ENCODE data around the gene NTM.
"Not testable (repeated sequence)": the region's sequence is repeated elsewhere in the genome, so short reads cannot be mapped to it uniquely, and the experiment has no call there.

Gene NTM

DNA sequence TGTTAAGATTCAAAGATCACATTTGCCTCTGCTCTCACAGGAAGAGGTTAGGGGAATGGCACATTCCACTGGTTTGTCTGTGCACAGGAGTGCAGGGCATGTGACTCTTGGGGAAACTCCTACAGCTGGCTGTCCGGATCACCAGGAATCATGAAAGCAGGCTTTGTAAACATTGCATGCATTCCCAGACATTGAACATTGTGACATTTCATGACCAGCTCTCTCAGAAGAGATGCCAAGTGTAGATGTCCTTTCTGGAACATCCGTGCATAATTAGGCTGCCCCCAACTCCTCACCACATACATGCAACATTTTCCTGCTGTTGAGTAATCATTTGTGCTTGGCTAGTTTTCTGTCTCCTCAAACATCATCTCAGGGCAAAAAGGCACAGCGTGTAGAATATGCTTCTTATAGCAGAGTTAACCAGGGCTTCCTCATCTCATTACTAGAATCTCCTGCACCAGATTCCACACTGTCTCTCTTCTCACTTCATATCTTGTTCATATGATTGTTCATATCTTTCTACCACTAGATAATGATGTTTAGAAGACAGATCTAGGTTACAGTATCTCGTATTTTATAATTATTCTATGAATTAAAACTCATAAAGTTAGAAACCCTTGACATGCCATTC lies 694.7 kb downstream of the NTM start:
- DNase-seq = no peak

DNA sequence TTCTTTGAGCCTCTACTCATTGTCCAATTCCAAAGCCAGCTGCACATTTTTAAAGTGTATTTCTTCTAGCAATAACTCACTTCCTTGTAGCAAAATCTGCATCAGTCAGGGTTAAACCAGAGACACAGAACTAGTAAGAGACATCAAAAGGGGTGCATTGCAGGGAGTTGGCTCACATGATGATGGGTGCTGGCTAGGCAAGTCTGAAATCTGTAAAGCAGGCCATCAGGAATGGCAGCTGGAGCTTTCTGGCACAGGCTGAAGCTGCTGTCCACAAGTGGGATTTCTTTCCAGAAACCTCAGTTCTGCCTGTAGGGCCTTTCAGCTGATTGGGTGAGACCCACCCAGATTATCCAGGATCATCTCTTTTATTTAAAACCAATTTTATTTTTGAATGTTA lies 698.1 kb downstream of the NTM start:
- no peak for DNase-seq

DNA sequence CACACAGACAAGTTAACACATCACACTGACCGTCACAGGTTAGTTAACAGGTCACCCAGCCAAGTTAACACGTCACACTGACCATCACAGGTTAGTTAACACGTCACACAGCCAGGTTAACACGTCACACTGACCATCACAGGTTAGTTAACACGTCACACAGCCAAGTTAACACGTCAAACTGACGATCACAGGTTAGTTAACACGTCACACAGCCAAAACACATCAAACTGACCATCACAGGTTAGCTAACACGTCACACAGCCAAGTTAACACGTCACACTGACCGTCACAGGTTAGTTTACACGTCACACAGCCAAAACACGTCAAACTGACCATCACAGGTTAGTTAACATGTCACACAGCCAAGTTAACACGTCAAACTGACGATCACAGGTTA lies 699.2 kb downstream of the NTM start:
- DNase-seq = not testable (repeated sequence)

DNA sequence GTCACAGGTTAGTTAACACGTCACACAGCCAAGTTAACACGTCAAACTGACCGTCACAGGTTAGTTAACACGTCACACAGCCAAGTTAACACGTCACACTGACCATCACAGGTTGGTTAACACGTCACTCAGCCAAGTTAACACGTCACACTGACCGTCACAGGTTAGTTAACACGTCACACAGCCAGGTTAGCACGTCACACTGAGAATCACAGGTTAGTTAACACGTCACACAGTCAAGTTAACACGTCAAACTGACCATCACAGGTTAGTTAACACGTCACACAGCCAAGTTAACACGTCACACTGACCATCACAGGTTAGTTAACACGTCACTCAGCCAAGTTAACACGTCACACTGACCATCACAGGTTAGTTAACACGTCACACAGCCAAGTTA lies 700.5 kb downstream of the NTM start:
- DNase-seq = not testable (repeated sequence)

DNA sequence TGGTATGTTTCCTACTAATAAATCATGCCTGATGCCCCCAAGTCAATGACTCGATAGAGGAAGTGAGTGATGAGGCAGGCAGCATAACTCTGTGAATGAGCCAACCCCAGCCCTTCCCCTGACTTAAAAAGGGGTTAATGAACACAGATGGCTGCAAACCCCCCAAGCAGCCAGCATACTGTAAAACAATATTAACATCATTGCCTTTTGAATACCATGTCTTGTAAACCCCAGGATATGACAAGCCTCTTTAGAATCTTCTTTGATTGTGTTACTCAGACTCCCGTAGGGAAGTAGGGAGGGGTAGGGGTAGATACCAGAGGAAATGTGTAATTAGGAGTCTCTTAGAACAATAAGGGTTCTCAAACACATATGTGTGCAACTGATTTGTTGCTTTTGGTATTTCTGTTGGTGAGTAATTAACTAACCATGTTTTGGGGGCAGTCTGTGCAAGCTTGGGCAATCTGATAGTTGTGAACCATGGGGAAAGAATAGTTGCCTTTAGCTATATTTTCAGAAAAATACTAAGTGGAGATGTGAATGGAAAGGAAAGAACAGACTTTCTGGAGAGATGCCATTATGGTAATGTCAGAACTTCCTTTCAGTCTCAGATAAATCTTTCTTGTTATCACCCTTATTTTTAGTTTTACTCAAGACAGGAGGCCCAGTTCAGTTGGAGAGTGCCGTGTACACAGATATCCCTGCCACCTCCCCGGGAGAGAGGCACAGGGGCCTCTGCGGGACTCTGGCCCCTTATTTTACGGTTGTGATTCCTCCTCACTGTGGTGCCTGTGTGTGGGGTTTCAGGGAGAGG lies 701.8 kb downstream of the NTM start:
- no peak for DNase-seq

DNA sequence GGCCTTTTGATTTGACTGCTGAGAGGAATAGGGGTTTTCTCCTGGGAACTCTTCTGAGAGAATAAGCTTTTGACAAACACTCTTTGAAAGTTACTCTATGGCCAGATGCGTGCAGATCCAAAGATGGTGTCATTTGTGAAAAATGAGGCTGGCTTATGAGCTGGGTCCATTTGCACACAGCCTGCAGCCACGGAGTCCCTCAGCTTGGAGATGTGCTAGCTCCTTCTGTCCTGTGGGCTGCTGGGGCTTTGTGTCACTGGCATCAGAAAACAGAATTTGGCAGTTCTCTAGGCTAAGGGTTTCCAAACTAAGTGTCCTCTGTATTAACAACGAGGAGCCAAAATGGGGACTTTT lies 702.4 kb downstream of the NTM start:
- no peak for DNase-seq

DNA sequence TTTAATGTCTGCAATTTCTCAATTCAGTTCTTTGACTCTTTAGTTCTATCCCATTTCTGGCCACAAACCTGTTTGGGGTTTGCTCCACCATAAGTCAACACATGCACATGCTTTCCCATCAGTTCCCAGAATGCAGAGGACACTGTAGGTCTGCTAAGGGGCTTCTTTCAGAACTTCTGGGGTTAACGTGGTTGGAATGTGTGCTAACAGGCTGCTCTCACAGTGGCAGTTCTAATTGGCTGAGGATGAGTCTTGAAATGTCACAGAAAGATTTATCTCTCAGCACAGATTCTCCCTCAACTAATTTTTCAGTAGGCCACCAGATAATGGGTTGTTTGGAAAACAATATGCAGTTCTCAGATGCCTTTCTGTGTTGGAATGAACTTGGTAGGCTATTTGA lies 703.4 kb downstream of the NTM start:
- no peak for DNase-seq

DNA sequence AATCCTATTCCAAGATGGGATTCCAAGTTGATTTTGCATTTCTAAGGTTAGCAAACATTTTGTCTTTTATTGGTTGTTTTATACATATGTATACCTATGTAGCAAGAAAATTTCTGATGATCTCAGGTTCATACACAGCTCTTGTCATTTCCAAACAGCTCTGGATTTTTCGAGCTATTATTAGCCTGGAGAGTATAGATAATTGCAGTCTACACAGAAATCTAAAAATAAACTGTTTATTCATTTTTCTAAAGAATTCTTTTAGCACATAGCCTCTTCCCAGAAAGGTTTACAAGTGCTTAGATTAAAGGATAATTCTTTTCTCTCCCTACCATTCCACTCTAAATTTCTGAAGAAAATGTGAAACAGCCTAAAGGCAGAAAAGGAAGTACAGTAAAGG lies 705.0 kb downstream of the NTM start:
- no peak for DNase-seq

DNA sequence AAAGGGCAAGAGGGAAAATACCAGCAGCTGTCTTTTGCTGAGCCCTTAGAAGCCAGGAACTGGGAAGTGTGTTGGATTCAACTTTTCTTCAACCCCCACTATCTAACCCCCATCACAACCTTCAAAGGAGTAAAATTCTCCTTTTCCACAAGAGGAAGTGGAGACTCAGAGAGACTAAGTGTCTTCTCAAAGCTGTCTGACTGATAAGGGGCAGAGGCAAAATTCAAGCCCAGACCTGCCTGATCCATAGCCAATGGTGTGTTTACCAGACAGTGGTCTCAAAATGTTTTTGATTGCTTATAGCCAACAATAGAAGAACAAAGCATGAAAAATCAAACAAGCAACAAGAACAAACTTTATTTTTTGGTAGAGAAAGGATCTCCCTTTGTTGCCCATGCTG lies 707.0 kb downstream of the NTM start:
- DNase-seq = no peak

DNA sequence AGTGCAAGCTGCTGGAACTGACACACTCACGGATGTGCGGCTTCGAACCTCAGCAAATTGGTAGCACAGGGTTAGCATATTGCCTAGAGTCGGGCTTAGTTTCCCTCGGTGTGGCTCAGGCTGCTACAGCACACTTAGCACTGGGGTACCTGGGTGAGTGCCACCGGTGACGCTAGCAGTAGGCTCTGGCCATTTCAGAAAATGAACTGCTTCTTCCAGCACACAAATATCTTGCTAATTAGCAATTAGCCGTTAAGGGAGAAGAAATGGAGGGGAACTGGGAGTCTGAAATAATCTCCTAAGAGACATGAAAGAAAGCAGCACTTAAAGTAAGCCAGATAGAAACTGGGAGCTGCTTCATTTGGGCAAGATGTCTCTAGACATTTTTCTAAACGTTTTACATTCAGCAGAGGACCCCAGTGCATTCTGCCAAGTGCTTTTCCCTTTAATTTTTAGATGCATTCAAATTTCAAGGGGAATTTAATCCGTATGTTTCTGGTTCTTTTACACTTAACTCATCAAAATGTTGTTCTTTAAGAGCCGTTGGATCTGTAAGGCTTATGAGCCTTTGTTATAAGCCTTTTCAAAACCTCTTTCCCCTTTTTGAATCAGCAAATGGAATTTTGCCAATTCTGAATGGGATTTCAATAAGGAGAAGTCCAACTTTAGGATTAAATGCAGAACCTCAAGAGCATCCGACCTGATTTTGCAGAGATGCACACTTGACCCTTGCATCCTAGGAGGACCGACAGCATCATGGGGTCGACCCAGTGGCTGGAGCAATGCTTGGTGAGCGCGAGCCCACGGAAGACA lies 708.1 kb downstream of the NTM start:
- no peak for DNase-seq

DNA sequence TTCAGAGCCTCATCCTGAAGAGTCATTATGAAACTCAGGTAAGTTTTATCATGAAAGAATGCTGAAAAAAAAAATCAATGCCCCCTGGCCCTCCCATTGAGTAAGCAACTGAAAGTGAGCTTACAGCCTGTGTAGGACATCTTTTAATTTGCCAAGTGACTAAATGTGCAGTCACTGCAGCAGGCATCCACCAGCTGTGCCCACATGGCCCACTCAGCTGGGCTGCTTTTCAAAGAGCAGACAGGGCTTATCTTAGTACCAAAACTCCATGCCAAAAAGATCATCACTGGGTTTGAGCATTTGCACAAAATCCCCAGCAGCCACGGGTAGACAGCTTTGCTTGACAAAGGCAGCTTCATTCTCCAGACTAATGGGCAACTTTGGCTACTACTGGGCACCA lies 709.7 kb downstream of the NTM start:
- DNase-seq = no peak

DNA sequence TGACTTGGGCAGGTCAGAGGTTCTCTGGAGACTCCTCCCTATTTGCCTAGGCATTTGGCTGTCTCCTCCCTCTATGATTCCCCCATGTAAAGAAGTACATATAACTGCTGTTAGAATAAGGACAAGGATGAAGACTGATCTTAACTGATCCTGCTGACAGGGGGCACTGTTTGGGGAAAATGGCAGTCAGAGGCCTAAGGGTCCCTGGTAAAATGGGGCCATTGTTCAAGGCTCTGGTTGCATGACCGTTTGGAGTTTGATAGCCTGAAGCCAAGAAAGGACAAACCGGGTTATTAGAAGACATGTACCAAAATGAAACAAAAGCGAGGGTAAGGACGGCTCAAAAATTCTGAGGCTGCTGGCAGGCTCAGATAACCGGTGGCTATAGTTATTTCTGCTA lies 712.2 kb downstream of the NTM start:
- DNase-seq = no peak

DNA sequence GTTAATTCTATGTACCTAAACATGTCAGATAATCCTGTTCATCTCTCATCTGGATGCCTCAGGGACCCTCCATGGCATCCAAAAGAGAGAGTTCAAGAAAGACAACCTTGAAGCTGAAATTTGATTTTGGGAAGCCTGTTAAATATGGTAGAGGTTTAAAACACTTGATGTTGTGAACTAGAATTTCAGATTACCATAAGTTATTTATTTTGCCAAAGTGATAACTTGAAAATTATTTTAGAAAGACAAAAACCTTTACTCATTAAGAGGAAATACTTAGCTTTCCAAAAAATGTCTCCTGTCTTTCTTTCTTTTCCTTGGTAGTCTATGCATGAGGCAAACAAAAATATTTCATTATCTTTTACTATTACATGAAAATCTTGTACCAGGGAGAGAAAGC lies 714.0 kb downstream of the NTM start:
- no peak for DNase-seq

DNA sequence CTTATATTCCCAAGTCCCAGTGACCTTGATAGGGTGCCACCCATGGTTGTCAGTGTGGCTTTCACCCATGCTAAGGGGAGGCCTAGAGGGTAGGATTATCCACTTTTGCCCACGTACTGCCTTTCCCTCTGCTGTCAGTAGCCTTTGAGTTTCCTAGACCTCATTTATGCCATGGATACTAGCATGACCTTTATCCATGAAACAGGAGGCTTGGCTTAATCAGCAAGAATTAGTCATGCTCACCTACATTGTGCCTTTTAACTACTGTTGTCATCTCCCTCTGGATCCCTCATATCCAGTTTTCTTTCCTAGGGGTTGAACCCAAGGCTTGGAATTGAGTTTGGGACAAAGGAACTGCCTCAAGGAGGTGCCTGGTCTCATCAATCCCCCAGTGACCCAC lies 716.7 kb downstream of the NTM start:
- DNase-seq = no peak

DNA sequence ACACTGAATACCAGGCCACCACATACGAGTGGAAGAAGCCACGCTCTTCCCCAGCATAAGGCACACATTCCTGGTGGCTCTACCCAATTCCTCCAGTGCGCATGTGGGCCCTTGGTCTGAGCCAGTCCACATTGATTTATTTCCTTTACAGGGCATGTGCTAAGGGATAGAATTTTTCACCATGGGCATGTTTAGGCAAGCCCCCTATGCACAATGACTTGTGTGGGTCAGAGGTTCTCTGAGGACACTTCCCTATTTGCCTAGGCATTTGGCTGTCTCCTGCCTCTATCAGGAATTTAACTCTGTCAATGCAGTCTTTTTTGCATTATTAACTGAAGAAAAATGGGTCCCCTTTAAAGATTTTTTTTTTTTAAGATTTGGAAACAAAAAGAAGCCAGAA lies 718.1 kb downstream of the NTM start:
- DNase-seq = no peak

DNA sequence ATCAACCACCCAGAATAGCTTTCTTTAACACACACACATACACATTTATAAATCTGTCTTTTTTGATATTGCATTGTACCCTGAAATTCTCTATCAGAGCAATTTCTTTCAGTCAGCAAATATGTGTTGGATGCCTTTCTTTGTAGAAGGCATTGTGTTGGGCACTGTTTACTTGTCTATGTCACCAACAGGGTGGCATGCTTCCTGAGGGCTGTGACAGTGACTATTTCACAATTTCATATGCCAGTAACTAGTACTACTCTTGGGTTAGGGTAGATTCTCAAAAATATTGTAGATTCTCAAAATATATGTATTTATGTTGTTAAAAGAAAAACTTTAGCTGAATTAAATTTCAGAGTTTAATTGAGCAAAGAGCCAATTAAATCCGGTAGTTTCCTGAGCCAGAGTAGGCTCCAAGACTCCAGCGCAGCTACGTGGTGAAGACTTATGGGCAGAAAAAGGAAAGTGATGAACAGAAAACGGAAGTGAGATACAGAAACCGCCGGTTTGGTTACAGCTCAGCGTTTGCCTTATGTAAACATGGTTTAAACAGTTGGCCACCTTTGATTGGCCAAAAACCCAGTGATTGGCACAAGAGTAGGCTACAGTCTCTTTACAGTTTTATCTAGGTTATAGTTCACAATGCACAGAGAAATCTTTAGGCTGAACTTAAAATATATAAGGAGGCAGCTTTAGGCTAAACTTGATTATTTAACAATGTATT lies 723.3 kb downstream of the NTM start:
- no peak for DNase-seq

DNA sequence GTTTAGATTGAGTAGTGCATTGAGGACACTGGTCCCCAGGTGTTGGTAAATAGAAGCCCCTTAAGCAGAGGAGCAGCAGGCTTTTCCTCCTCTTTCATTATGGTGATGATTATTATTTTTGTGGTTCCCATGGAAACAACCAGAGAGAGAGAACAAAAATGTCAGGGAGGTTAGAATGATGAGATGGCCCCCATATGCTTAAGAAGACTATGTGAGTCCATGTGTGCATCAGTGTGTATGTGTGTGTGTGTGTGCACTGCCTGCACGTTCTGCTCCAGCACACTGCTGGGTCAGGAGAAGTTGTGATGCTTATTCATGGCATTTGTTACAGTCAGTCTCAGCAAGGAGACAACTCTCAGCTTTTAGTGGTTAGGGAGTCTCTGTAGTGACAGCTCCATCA lies 724.2 kb downstream of the NTM start:
- DNase-seq = no peak

DNA sequence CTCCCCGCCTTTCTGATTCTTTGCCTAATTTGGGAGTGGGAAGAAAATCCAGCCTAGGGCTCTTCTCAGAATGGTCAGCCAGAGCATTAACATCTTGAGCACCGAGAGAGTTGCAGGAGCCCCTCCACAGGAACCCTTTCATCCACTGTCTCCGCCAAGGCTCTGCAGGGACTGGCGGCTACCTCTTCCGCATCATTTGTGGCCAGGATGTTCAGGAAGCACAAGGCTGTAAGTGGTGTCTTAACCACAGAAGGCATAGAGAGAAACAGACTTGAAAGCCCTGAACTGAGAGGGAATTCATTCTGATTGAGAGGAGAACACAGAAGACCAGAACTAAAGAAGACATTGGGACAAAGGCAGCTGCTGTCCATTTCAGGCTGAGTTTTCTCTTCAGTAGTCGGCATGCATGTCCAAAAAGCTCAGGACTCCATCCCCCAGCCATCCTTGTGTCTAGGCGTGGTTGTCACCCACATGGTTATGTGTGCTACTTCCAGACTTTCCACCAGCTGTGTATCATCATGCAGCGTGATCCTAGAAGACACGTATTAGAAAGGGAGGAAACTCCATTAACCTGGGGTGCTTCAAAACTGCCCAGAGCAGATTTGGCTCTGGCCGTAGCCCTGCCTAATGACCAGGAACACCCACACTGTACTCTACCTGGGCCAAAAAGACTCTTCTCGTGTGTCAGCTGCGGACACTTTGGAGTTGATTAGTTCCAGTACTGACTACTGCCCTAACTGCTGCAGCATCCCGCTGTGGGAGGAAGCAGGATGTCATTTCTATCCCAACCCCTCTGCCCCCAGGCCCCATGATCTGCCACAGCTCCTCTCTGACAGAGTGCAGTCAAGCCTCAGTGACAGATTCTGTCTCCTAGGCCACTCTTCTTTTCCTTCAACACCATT lies 725.1 kb downstream of the NTM start:
- no peak for DNase-seq

DNA sequence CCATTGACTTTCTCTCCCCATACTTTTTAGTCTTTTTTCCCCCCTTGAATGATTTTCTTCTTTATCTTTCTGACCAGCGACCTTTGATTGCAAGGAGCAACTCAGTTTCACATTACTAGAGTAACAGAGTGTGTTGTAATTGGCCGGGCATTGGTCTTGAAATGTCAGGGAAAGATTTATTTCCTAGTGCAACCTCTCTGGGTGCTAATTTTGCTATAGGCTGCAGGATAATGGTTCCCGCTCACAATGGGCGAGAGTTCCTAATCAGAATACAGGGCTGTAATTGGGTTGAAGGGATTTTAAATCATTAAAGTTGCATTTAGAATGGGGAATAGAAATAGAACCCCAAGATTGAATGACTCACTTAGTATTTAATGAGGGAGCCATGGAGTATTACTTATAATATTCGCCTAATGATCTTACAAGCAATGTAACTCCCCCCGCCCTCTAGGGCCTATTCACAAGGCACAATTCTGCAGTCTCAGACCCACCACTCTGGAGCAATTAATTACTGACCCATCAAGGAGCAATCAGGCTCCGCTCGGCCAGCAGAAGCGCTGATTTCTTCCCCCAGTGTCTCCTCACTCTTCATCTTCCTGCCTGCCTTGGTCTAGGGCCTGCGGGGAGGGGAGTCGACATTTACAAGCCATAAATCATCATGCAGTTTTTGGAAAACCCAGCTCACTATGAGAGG lies 725.9 kb downstream of the NTM start:
- no peak for DNase-seq

DNA sequence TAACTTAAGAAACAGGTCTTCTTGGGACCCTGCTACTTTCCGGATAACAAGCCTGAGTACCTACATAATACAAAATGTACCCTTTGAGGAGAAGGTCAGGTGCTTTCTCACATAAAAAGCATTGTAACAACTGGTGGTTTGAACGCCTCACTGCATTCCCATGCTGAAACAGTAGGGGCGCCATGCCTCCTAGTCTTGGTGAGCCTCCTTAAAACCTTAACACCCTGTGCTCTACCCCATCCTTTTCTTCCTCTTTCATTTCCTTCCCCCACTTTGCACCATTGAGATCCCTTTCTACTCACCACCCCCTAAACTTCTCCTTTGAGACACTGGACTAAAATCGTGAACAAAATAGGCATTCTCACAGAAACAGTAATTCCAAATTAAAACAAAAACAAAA lies 729.3 kb downstream of the NTM start:
- no peak for DNase-seq

DNA sequence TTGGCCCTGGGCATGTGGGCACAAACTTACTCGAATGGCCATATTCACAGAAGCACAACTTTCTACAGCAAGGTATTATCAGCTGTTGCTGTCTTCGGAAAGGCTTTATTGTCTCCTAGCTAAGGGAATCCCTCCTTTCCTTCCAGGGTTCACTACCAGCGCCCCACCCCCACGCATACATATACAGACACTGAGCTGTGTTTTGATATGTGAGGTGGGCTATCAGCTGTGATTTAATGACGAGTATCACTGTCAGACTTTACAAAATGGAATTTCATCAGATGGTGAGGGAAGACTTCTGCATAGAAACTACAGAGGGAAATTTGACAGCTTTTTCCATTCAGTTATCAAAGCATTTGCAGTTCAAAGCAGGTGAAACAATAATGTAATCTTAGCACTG lies 730.2 kb downstream of the NTM start:
- DNase-seq = no peak

DNA sequence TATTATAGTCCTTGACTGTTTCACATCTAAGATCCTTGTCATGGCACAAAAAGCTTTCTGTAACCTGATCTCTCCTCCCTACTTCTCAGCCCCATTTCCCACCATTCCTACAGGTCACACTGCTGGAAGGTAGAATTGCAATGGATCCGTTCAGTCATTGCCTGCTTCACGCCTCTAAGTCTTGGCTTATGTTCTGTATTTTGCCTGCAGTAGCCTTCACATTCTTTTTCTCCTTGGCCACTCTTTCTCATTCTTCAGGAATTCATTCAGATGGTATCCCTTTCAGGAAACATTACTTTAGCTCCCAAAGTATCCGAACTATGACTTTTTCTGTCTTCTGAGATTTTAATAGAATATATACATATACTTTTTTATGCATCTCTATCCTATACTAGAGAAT lies 731.5 kb downstream of the NTM start:
- DNase-seq = no peak
